Sigmoid colon (tissue), 7 donors: ENCODE measurements around the gene ACOXL. TPM values are rescaled to one million over a fixed set of nuclear protein-coding genes. Genes with fewer than 3 reads are reported as not detected.

Experiments used
- DNase-seq: peaks from one replicate; pipeline ENCODE4 v3.0.0-alpha.2; 2019
- H3K27ac ChIP-seq, 4 donors: fragments of 200-600 bp; sonication (generic); one replicate each; pipeline ENCODE4 v1.5.1; 2016 to 2019; ENCODE audit warnings: mild to moderate bottlenecking in 1 of 4
- H3K27me3 ChIP-seq, 3 donors: fragments of 200-600 bp; sonication (generic); one replicate each; pipeline ENCODE4 v1.5.1; 2019; ENCODE audit warnings: mild to moderate bottlenecking in 1 of 3
- H3K36me3 ChIP-seq, 4 donors: fragments of 200-600 bp; sonication (generic); one replicate each; pipeline ENCODE4 v1.5.1; 2016 to 2019
- H3K4me1 ChIP-seq, 4 donors: fragments of 200-600 bp; sonication (generic); one replicate each; pipeline ENCODE4 v1.5.1; 2017 to 2019
- H3K4me3 ChIP-seq, 4 donors: fragments of 200-600 bp; sonication (generic); one replicate each; pipeline ENCODE4 v1.5.1; 2017 to 2019; ENCODE audit warnings: mild to moderate bottlenecking in 2 of 4, moderate library complexity in 1 of 4
- H3K9me3 ChIP-seq, 4 donors: fragments of 200-600 bp in 3 of 4; sonication (generic) in 3 of 4; one replicate each; pipeline versions ENCODE4 v1.5.1 to v1.6.1; 2013 to 2019
- EP300 ChIP-seq, 4 donors: sonication (generic); formaldehyde crosslinking; IDR thresholded peaks; one replicate each; pipeline ENCODE4 v1.6.1; 2017; ENCODE audit warnings: antibody characterized with exemption in 4 of 4
- POLR2A ChIP-seq, 2 donors: fragments of 450-650 bp; IDR thresholded peaks; one replicate each; pipeline ENCODE4 v1.6.1; 2016; ENCODE audit warnings: antibody characterized with exemption in 2 of 2, mild to moderate bottlenecking in 2 of 2, moderate library complexity in 2 of 2
- POLR2AphosphoS5 ChIP-seq, 4 donors: sonication (generic); formaldehyde crosslinking; IDR thresholded peaks; one replicate each; pipeline ENCODE4 v1.6.1; 2017; ENCODE audit warnings: antibody characterized with exemption in 4 of 4
- WGBS, 2 donors: extraction: QIAGEN DNeasy Blood & Tissue Kit; methylation state at CpG; one replicate each; pipeline ENCODE4 v1.1.7; 2013; 5-methylcytosine and 5-hydroxymethylcytosine counted together
- intact Hi-C: fragments of 100-400 bp; cut with DNase I; formaldehyde crosslinking; loops from one replicate; pipeline ENCODE4 v1.15.1; 2023
- polyA plus RNA-seq, 3 donors: library from polyadenylated mRNA; stranded (reverse); fragments of 200-250 nt; gene quantifications; one replicate each; pipeline ENCODE4 v1.2.3, GENCODE V29; 2013
- total RNA-seq, 4 donors: library from RNA; depleted of rRNA; stranded (reverse); fragments of >200 nt; gene quantifications; one replicate each; pipeline ENCODE4 v1.1.0, GENCODE V29; 2016
- TF ChIP-seq, protein P1 (sequence below), 4 experiments: fragments of 450-650 bp in 3 of 4; fragments of 200-600 bp in 1 of 4; IDR thresholded peaks; one replicate each; pipeline ENCODE4 v1.5.1; 2016 to 2019; ENCODE audit warnings: antibody characterized with exemption in 4 of 4, mild to moderate bottlenecking in 3 of 4, moderate library complexity in 2 of 4
- donor health status: healthy with polysubstance abuse.
- donor health status: Bipolar disorder and iron deficiency.
- donor health status: healthy.

Gene ACOXL
- total and polyA plus RNA-seq, 7 donors = 0.45 TPM; not detected in 6

DNA sequence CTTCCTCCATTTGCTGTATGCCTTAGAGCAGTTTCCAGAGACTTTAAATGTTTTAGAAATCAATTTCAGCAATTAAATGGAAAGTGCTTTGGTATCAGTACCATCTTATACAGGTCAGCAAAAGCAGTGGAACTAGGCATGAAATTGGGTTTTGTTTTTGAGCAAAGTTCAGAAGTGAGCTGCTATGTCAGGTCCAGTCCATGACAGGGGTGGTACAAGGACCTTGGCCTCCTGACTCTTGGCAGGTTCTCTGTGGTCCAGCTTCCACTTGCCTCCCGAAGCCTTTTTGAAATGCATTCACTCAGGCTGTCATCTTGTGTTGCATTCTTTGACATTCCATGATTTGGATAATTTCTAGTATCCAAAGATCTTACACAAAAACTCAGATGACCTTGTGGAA lies 159.3 kb downstream of the ACOXL start:
- Histone ChIP-seq H3K27ac (no peak overlapping the region), H3K36me3 (no peaks in the 10 kb centered on the region), H3K9me3 (no peaks in the 10 kb centered on the region), H3K4me1 (no peaks in the 10 kb centered on the region), H3K4me3 (no peak overlapping the region), H3K27me3 (no peaks in the 10 kb centered on the region)
- intact Hi-C loops = no loop called here
- TF ChIP-seq POLR2A (IDR thresholded peaks at IDR 0.05) (no peak), POLR2AphosphoS5 (IDR thresholded peaks at IDR 0.05) (no peak), EP300 (IDR thresholded peaks at IDR 0.05) (no peak)
- TF ChIP-seq, protein P1, sequence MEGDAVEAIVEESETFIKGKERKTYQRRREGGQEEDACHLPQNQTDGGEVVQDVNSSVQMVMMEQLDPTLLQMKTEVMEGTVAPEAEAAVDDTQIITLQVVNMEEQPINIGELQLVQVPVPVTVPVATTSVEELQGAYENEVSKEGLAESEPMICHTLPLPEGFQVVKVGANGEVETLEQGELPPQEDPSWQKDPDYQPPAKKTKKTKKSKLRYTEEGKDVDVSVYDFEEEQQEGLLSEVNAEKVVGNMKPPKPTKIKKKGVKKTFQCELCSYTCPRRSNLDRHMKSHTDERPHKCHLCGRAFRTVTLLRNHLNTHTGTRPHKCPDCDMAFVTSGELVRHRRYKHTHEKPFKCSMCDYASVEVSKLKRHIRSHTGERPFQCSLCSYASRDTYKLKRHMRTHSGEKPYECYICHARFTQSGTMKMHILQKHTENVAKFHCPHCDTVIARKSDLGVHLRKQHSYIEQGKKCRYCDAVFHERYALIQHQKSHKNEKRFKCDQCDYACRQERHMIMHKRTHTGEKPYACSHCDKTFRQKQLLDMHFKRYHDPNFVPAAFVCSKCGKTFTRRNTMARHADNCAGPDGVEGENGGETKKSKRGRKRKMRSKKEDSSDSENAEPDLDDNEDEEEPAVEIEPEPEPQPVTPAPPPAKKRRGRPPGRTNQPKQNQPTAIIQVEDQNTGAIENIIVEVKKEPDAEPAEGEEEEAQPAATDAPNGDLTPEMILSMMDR (IDR thresholded peaks at IDR 0.05) = no peak
- 0% methylated on average over 1 of the region's 1 CpG for WGBS, 2 donors
- no peak for DNase-seq

DNA sequence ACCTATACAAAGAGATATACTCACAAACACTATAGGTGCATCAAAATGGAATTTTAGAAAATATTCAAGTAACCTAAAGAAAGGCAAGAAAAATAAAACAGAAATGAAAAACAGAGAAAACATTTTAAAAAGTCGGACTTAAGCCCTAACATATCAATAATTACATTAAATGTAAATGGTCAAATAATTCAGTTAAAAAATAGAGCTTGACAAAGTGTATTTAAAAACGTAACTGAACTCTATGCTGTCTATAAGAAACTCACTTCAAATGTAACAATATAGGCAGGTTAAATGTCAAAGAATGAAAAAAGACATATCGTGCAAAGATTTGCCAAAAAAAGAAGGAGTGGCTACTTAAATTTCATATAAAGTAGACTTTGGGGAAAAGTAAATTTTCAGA lies 163.9 kb downstream of the ACOXL start:
- Histone ChIP-seq H3K4me1 (no peaks in the 10 kb centered on the region), H3K27ac (no peak overlapping the region), H3K9me3 (no peaks in the 10 kb centered on the region), H3K27me3 (no peaks in the 10 kb centered on the region), H3K36me3 (no peaks in the 10 kb centered on the region), H3K4me3 (no peak overlapping the region)
- intact Hi-C loops = no loop called here
- DNase-seq = no peak
- no peak for TF ChIP-seq EP300 (IDR thresholded peaks at IDR 0.05)
- no peak for TF ChIP-seq POLR2A (IDR thresholded peaks at IDR 0.05)
- TF ChIP-seq POLR2AphosphoS5 (IDR thresholded peaks at IDR 0.05) = no peak
- TF ChIP-seq, protein P1 (IDR thresholded peaks at IDR 0.05) = no peak
- WGBS, 2 donors = 65 to 89% methylated on average over 3 of the region's 3 CpGs

DNA sequence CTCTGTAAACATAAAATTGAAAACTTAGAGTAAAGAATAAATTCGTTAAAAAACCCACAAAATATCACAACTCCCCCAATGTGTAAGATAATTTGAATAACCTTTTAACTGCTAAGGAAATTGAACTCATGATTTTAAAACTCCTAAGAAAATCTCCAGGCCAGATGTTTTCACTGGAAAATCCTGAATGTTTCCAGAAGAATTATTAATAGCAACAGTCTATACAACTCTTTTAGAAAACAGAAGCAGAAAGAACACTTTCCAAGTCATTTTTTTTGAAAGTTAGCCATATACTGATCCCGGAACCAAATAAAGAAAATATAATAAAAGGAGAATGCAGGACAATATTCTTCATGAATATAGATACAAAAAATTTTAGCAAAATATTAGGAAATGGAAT lies 165.6 kb downstream of the ACOXL start:
- Histone ChIP-seq H3K36me3 (no peaks in the 10 kb centered on the region), H3K27me3 (no peaks in the 10 kb centered on the region), H3K4me3 (no peak overlapping the region), H3K27ac (no peak overlapping the region), H3K9me3 (no peaks in the 10 kb centered on the region), H3K4me1 (peaks cover 0 to 9% (median 7%) of the 10 kb centered on the region in 4 donors)
- TF ChIP-seq POLR2A (IDR thresholded peaks at IDR 0.05) = no peak
- TF ChIP-seq POLR2AphosphoS5 (IDR thresholded peaks at IDR 0.05) = no peak
- WGBS, 2 donors = 51 to 79% methylated on average over 2 of the region's 2 CpGs
- intact Hi-C loops = no loop called here
- DNase-seq = no peak

DNA sequence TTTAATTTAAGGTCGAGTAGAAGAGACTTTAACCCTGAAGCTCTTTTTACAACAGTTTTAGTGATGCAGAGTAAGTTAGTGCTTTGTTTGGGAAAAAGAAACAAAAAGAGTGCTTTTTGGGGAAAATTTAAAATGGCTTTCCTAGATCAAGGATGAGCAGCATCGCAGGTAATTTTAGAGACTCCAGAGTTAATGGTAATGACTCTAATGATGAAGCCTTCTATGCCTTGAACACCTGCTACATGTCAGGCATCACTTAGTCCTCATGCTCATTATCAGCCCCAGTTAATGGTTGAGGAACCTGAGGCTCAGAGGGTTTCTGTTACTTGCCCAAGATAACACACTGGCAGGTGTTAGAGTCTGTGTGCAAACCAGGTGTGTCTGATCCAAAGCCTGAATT lies 167.8 kb downstream of the ACOXL start:
- Histone ChIP-seq H3K27ac (no peak overlapping the region), H3K4me3 (no peak overlapping the region), H3K27me3 (no peaks in the 10 kb centered on the region), H3K9me3 (no peaks in the 10 kb centered on the region), H3K36me3 (no peaks in the 10 kb centered on the region), H3K4me1 (peaks cover 0 to 20% (median 19%) of the 10 kb centered on the region in 4 donors)
- DNase-seq = no peak
- TF ChIP-seq POLR2A (IDR thresholded peaks at IDR 0.05) = no peak
- TF ChIP-seq POLR2AphosphoS5 (IDR thresholded peaks at IDR 0.05) = no peak
- no peak for TF ChIP-seq EP300 (IDR thresholded peaks at IDR 0.05)
- TF ChIP-seq, protein P1 (IDR thresholded peaks at IDR 0.05) = no peak
- intact Hi-C loops = no loop called here
- WGBS, 2 donors = 46 to 76% methylated on average over 2 of the region's 2 CpGs

DNA sequence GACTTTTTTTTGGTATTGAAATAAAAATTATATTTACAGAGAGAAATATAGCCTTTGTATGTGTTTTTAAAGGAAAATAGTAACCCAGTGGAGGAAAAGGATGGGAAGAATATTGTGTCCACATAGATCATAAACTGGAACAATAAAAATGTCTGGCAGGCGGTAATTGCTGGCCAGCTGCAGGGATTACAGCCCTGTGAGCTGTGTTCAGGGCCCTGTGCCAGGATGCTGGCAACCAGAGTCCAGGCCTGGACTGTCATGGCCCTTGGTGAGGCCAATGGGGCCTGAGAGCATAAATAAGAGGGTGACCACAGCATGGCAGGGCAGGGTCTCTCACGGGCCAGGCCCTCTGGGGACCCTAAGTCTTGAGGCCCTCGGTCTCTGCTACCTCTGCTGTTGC lies 171.2 kb downstream of the ACOXL start:
- peak; percentile 77 for DNase-seq
- Histone ChIP-seq H3K4me1 (peaks cover 0 to 20% (median 19%) of the 10 kb centered on the region in 4 donors), H3K4me3 (no peak overlapping the region), H3K9me3 (no peaks in the 10 kb centered on the region), H3K27me3 (no peaks in the 10 kb centered on the region), H3K27ac (no peak overlapping the region), H3K36me3 (no peaks in the 10 kb centered on the region)
- no peak for TF ChIP-seq EP300 (IDR thresholded peaks at IDR 0.05)
- peak in 2 of 4 donors; percentile 55 to 66 for TF ChIP-seq POLR2AphosphoS5 (IDR thresholded peaks at IDR 0.05)
- TF ChIP-seq POLR2A (IDR thresholded peaks at IDR 0.05) = no peak
- intact Hi-C loops = no loop called here
- 33 to 67% methylated on average over 3 of the region's 3 CpGs for WGBS, 2 donors

DNA sequence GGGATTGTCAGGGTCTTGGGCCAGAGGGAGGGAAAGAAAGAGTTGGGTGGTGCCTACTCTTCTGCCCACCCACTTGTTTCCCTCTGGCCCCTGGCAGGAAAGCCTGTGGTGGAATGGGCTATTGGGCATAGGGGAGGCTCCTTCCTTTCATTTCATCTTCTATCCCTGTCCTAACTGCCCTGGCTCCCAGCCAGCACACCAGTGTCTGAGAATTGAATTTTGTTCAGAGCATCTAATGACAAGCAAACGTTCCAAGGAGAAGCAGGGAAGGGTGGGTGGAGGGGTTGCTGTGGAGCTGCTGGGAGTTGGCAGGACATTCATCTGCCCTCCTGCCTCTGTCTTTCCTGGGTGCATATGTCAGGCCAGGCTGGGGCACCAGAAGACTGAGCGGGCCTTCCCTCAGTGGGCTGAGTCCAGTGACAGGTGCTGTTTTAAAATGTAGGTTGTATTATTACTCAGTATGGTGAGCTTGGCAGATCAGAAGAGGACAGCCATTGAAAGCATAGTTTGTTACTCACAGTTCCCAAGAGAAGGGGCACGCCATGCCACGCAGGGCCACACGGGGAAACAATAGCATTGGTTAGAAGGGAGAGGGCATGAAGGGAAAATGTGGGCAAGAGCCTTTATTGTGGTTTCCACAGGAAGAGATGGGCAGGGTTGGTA lies 171.9 kb downstream of the ACOXL start:
- H3K4me3 ChIP-seq = no peak overlapping the region
- H3K4me1 ChIP-seq = peaks cover 0 to 20% (median 19%) of the 10 kb centered on the region in 4 donors
- H3K27ac ChIP-seq = no peak overlapping the region
- H3K36me3 ChIP-seq = no peaks in the 10 kb centered on the region
- no peak for DNase-seq
- 70 to 75% methylated on average over 5 of the region's 5 CpGs for WGBS, 2 donors
- TF ChIP-seq POLR2A (IDR thresholded peaks at IDR 0.05) = no peak
- no peak for TF ChIP-seq EP300 (IDR thresholded peaks at IDR 0.05)
- no peak for TF ChIP-seq POLR2AphosphoS5 (IDR thresholded peaks at IDR 0.05)
- TF ChIP-seq, protein P1 (IDR thresholded peaks at IDR 0.05) = no peak
- intact Hi-C loops = no loop called here
- H3K9me3 ChIP-seq = no peaks in the 10 kb centered on the region
- no peaks in the 10 kb centered on the region for H3K27me3 ChIP-seq
